Keratinocyte (primary cell): ENCODE results near the gene EGFR.

Source experiments
- EZH2 ChIP-seq: IDR thresholded peaks from one replicate; pipeline ENCODE4 v1.6.1; 2012; ENCODE audit warnings: inconsistent platforms, mild to moderate bottlenecking, low read length, moderate library complexity
- TF ChIP-seq, protein P1 (sequence below), 3 experiments: IDR thresholded peaks in 1 of 3; conservative IDR thresholded peaks in 1 of 3; optimal IDR thresholded peaks in 1 of 3; 2 replicates in 2 of 3; 3 replicates in 1 of 3; pipeline versions ENCODE3 to v1.5.1; 2011; ENCODE audit warnings: low read length in 3 of 3, mild to moderate bottlenecking in 3 of 3, moderate library complexity in 2 of 3, control low read depth in 1 of 3, inconsistent platforms in 1 of 3; ENCODE audit not compliant: insufficient read depth in 2 of 3; ENCODE audit errors: extremely low read depth in 1 of 3

DNA sequence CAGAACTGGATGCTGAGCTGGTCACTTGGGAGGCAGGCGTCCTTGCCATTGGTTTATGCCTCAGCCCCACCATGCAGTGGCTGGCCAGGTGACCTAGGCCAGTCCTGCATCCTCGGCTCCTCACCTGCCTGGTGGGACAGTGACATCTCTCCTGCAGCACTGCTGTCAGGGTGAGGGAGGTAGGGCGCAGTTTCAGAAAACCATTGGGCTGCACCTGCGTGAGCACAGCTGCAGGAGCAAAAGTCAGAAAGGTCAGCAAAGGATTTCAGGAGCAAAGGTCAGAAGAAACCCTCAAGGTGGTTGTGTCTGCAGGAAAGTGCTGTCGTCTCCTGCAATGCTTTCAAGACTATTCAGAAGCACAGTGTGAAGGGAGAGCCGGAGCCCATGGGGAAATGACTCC is 48.1 kb downstream of the EGFR start:
- TF ChIP-seq, protein P1, sequence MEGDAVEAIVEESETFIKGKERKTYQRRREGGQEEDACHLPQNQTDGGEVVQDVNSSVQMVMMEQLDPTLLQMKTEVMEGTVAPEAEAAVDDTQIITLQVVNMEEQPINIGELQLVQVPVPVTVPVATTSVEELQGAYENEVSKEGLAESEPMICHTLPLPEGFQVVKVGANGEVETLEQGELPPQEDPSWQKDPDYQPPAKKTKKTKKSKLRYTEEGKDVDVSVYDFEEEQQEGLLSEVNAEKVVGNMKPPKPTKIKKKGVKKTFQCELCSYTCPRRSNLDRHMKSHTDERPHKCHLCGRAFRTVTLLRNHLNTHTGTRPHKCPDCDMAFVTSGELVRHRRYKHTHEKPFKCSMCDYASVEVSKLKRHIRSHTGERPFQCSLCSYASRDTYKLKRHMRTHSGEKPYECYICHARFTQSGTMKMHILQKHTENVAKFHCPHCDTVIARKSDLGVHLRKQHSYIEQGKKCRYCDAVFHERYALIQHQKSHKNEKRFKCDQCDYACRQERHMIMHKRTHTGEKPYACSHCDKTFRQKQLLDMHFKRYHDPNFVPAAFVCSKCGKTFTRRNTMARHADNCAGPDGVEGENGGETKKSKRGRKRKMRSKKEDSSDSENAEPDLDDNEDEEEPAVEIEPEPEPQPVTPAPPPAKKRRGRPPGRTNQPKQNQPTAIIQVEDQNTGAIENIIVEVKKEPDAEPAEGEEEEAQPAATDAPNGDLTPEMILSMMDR (optimal IDR thresholded peaks at IDR 0.05 in 1 of 3, IDR thresholded peaks at IDR 0.05 in 1 of 3, conservative IDR thresholded peaks at IDR 0.05 in 1 of 3; ENCODE audit: extremely low read depth in 1 of 3, insufficient read depth in 2 of 3, low read length in 3 of 3) = no peak
- no peak for TF ChIP-seq EZH2
